VCaP (cell line): ENCODE measurements around the gene HNRNPLL.

Source experiments
- H3K27ac ChIP-seq: fragments of 450-650 bp; 2 replicates; pipeline ENCODE4 v1.5.1; 2017
- CTCF ChIP-seq: fragments of 450-650 bp; conservative IDR thresholded peaks from 2 replicates; pipeline ENCODE4 v1.5.1; 2017; ENCODE audit warnings: mild to moderate bottlenecking, moderate library complexity

HNRNPLL gene

DNA sequence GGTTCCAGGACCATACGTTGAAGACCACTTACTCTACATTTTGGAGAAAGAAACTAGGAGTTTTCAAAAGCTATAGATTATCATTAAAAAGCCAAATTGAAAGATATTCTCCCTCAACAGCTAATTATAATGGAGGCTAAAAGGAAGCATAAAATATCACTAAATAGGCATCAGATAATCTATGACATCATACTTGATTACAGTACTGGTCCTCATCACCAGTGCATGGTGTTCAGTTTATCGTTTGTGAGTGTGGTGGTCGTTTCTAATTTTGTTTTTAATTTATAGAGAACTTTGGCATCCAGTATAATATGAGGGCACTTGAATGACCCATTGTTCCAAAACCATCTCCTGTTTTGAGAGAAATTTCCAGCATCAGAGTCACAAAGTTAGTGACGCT is 80.9 kb downstream of the HNRNPLL start:
- TF ChIP-seq CTCF = no peak
- no peak overlapping the region for H3K27ac ChIP-seq

GRCh38 chr2:38517284-38517683 is 85.4 kb downstream of the HNRNPLL start:
- H3K27ac ChIP-seq = no peak overlapping the region
- no peak for TF ChIP-seq CTCF

GRCh38 chr2:38516526-38516925 is 86.2 kb downstream of the HNRNPLL start:
- no peak for TF ChIP-seq CTCF

GRCh38 chr2:38516122-38516521 is 86.6 kb downstream of the HNRNPLL start:
- no peak for TF ChIP-seq CTCF
- H3K27ac ChIP-seq = no peak overlapping the region

More at GRCh38 chr2:38516526-38516925, 86.2 kb downstream of the HNRNPLL start:
- no peak overlapping the region for H3K27ac ChIP-seq

GRCh38 chr2:38515155-38516074 is 87.3 kb downstream of the HNRNPLL start:
- no peak for TF ChIP-seq CTCF
- H3K27ac ChIP-seq = no peak overlapping the region

DNA sequence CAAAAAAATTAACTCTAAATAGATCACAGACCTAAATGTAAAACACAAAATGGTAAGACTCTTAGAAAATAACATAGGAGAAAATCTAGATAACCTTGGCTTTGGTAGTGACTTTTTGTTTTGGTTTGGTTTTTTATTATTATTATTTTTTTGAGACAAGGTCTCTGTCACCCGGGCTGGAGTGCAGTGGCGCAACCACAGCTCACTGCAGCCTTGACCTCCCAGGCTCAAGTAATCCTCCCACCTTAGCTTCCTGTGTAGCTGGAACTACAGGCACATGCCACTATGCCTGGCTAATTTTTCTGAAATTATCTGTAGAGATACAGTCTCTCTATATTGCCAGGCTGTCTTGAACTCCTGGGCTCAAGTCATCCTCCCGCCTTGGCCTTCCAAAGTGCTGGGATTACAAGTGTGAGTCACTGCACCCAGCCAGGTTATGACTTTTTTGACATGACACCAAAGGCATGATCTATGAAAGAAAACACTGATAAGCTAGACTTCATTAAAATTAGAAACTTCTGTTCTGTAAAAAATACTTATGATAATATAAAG is 88.0 kb downstream of the HNRNPLL start:
- no peak for TF ChIP-seq CTCF
- no peak overlapping the region for H3K27ac ChIP-seq

GRCh38 chr2:38512211-38512610 is 90.5 kb downstream of the HNRNPLL start:
- H3K27ac ChIP-seq = no peak overlapping the region
- no peak for TF ChIP-seq CTCF
